Measurements from ENCODE around the gene HNRNPH2. TPM values are rescaled to one million over a fixed set of nuclear protein-coding genes. Genes with fewer than 3 reads are reported as not detected.
A peak's percentile ranks its signal among the peaks of the same experiment; 100 is the strongest.

HNRNPH2 gene
- polyA plus RNA-seq, 2 of the 4 experiments (the other 2 are of a cell fraction) = 55.4 to 86.5 TPM

GRCh38 chrX:101419489-101419888, 11.5 kb downstream of the HNRNPH2 start:
- ATAC-seq (no peak), FAIRE-seq (no peak), DNase-seq (ENCODE audit: low read depth in 1 of 2, low spot score in 1 of 2) (no peak)
- POLR2A ChIA-PET = no interaction called here
- WGBS (ENCODE audit: missing lambda C conversion rate) = 78% methylated on average over 2 of the region's 2 CpGs
- CTCF ChIA-PET = no interaction called here
- Histone ChIP-seq H3K9me3 (no peaks in the 10 kb centered on the region), H3K4me3 (no peak overlapping the region), H3K4me1 (0 out of 3 replicates have a peak, but pooled peaks cover 3% of the 10 kb centered on the region), H3K4me2 (no peak overlapping the region), H3K27ac (no peak overlapping the region)
- TF ChIP-seq USF2 (IDR thresholded peaks at IDR 0.05) (no peak), MAZ (IDR thresholded peaks at IDR 0.05; ENCODE audit: borderline replicate concordance, low read depth, low read length) (no peak), CEBPB (IDR thresholded peaks at IDR 0.05) (no peak)

GRCh38 chrX:101427954-101428353, 19.9 kb downstream of the HNRNPH2 start:
- H3K27ac ChIP-seq = no peak overlapping the region
- ChIA-PET POLR2A (no interaction called here), CTCF (no interaction called here)
- H3K4me2 ChIP-seq = no peak overlapping the region
- peaks cover 14% of the 10 kb centered on the region for H3K4me1 ChIP-seq
- DNase-seq (ENCODE audit: low read depth in 1 of 2, low spot score in 1 of 2) = no peak
- peaks cover 3% of the 10 kb centered on the region; the same call in 2 of the 3 replicates for H3K9me3 ChIP-seq
- no peak for TF ChIP-seq EHF (CRISPR knock-in tag; IDR thresholded peaks at IDR 0.05)
- no peak for TF ChIP-seq E2F6 (IDR thresholded peaks at IDR 0.05; ENCODE audit: borderline replicate concordance, low read depth)
- TF ChIP-seq HOXB5 (CRISPR knock-in tag; IDR thresholded peaks at IDR 0.05) = no peak
- no peak for TF ChIP-seq CEBPB (IDR thresholded peaks at IDR 0.05)
- TF ChIP-seq FOSL2 (IDR thresholded peaks at IDR 0.05) = no peak
- TF ChIP-seq FOSL2 (CRISPR knock-in tag; IDR thresholded peaks at IDR 0.05) = no peak
- no peak for FAIRE-seq
- 77% methylated on average over 2 of the region's 2 CpGs for WGBS (ENCODE audit: missing lambda C conversion rate)
- ATAC-seq = no peak
- H3K4me3 ChIP-seq = no peak overlapping the region

GRCh38 chrX:101429934-101430333, 21.9 kb downstream of the HNRNPH2 start:
- DNase-seq (ENCODE audit: low read depth in 1 of 2, low spot score in 1 of 2) (no peak), FAIRE-seq (no peak), ATAC-seq (peak in 1 of 2 experiments; percentile 61; a peak in 3 of 6 replicates)
- 0 out of 6 replicates have a peak overlapping the region, but pooled peaks of 1 of the 2 experiments have one; percentile 33 for H3K27ac ChIP-seq
- ChIA-PET CTCF (no interaction called here), POLR2A (interaction anchor here (1.4 kb wide), 1 partner anchor 12 kb away, joined by 3 read pairs; no protein-coding TSS in a partner anchor)
- H3K4me1 ChIP-seq = peaks cover 14% of the 10 kb centered on the region
- WGBS (ENCODE audit: missing lambda C conversion rate) = 37% methylated on average over 1 of the region's 1 CpG
- H3K4me2 ChIP-seq = peak overlapping the region; percentile 41
- no peak overlapping the region for H3K4me3 ChIP-seq
- TF ChIP-seq HES2 (IDR thresholded peaks at IDR 0.05) (no peak), FOSL2 (IDR thresholded peaks at IDR 0.05) (no peak; the same call in 1 of the 2 replicates), FOSL2 (CRISPR knock-in tag; IDR thresholded peaks at IDR 0.05) (peak; percentile 11; the same call in 1 of the 2 replicates)
- H3K9me3 ChIP-seq = peaks cover 3% of the 10 kb centered on the region; the same call in 2 of the 3 replicates

GRCh38 chrX:101430457-101431078, 22.5 kb downstream of the HNRNPH2 start:
- peak overlapping the region; percentile 41 for H3K4me2 ChIP-seq
- ChIA-PET POLR2A (interaction anchor here (1.4 kb wide), 1 partner anchor 12 kb away, joined by 3 read pairs; no protein-coding TSS in a partner anchor), CTCF (no interaction called here)
- H3K4me3 ChIP-seq = no peak overlapping the region
- DNase-seq (ENCODE audit: low read depth in 1 of 2, low spot score in 1 of 2) (peak in 1 of 2 experiments; percentile 12), ATAC-seq (peak in 1 of 2 experiments; percentile 60; a peak in 3 of 6 replicates), FAIRE-seq (no peak)
- H3K9me3 ChIP-seq = peaks cover 3% of the 10 kb centered on the region; the same call in 2 of the 3 replicates
- H3K27ac ChIP-seq = 0 out of 6 replicates have a peak overlapping the region, but pooled peaks of 1 of the 2 experiments have one; percentile 44
- 55% methylated on average over 2 of the region's 2 CpGs for WGBS (ENCODE audit: missing lambda C conversion rate)
- peaks cover 14% of the 10 kb centered on the region for H3K4me1 ChIP-seq
- TF ChIP-seq RCOR1 (IDR thresholded peaks at IDR 0.05; ENCODE audit: low read depth, low read length) (no peak), E2F6 (IDR thresholded peaks at IDR 0.05; ENCODE audit: borderline replicate concordance, low read depth) (no peak), ESRRA (IDR thresholded peaks at IDR 0.05; ENCODE audit: borderline replicate concordance, low read length) (no peak), KDM1A (IDR thresholded peaks at IDR 0.05; ENCODE audit: low read depth) (no peak), PHF8 (IDR thresholded peaks at IDR 0.05; ENCODE audit: borderline replicate concordance, low read depth) (no peak), MAZ (IDR thresholded peaks at IDR 0.05; ENCODE audit: borderline replicate concordance, low read depth, low read length) (no peak), NPAS2 (CRISPR knock-in tag; IDR thresholded peaks at IDR 0.05; ENCODE audit: borderline replicate concordance) (no peak), FOSB (CRISPR knock-in tag; IDR thresholded peaks at IDR 0.05) (no peak), TP53 (CRISPR knock-in tag; IDR thresholded peaks at IDR 0.05) (no peak), NFE2L2 (conservative IDR thresholded peaks at IDR 0.05; ENCODE audit: low read length) (no peak), ZSCAN20 (CRISPR knock-in tag; IDR thresholded peaks at IDR 0.05) (no peak), CTCF (IDR thresholded peaks at IDR 0.05) (no peak), FOXS1 (CRISPR knock-in tag; IDR thresholded peaks at IDR 0.05) (no peak), SREBF2 (IDR thresholded peaks at IDR 0.05) (no peak), HOXB13 (CRISPR knock-in tag; IDR thresholded peaks at IDR 0.05; ENCODE audit: low read depth) (no peak), CHD2 (IDR thresholded peaks at IDR 0.05; ENCODE audit: low read length, partially characterized antibody) (no peak)

All from A549 (cell line).